H4 (cell line): Measurements from ENCODE around the gene DGCR6L. TPM values are rescaled to one million over a fixed set of nuclear protein-coding genes. Genes with fewer than 3 reads are reported as not detected.
"Not testable (repeated sequence)": the region's sequence is repeated elsewhere in the genome, so short reads cannot be mapped to it uniquely, and the experiment has no call there.

Source experiments
- DNase-seq: peaks from one replicate; pipeline ENCODE4 v3.0.0-alpha.2; 2015; ENCODE audit warnings: low spot score
- total RNA-seq: library from RNA; depleted of rRNA; stranded (reverse); fragments of >200 nt; shearing (Covaris generic); gene quantifications from 2 replicates; pipeline ENCODE4 v1.2.3, GENCODE V29; 2014

The DGCR6L gene
- total RNA-seq, 1 experiment from 2014 or later, result 36.8 TPM

DNA sequence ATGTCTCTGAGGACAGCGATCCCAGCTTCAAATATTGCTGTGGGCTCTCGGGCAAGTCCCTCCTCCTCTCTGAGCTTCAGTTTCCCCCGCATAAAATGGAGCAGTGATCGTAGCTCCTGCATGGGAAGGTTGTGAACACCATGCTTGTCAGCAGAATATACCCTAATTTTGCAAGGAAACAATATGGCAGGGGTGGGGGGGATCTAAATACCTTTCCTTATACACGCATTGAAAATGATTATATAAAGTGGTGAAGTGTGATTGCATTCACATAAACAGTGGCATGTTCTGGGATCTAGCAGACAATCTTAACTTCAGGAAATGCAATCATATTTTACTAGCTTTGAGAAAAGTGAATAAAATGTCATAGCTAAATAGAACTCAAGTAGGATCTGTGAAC lies 27.8 kb downstream of the DGCR6L start:
- DNase-seq, result no peak

- DNase-seq, result no peak
Observed at GRCh38 chr22:20291604-20292063, 28.2 kb downstream of the DGCR6L start.

DNA sequence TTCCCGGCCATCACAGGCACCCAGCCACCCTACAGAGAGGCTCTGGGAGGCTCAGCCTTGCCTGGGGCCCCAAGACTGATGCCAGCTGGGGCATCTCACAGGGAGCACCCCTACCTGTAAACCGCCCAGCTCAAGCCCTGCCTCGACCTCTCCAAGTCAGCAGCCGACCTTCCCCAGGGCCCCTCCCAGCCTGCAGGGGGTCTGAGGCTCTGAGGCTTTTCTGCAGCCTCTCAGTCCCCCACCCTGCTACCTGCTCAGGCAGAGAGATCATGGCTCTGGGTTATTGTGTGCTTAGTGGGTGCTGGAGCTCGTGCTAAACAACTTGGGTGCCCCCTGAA lies 28.6 kb downstream of the DGCR6L start:
- no peak for DNase-seq

DNA sequence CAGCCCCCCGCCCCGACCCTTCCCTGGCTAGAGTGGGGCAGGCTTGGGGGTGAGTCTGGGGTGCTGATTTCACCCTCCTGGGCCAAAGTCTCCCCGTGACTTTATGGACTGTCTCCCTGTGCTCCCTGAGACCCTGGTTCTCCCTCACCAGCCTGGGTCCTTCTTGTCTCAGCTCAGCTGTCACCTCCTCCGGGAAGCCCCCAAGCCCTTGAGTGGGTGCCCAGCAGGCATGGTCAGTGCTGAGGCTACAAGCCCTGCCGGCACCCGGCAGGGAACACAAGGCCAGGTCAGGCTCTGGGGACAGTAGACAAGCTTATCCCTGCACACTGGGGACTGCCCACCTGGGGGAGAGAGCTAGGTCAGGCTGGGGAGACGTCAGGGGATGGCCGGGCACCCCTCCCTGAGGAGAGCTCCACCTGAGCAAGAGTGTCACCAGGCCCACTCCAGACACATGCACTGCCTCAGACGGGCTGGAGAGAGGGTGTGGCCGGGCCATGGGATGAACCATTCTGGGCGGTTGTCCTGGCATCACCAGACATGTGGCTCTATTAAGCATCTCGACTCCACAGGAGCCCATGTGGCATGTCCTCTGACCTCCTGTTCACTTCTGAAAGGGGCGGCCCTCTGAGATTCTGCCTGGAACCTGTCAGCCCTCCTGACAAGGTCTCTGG lies 29.1 kb downstream of the DGCR6L start:
- DNase-seq, result no peak

- DNase-seq, result no peak
Observed at GRCh38 chr22:20290045-20290392, 29.8 kb downstream of the DGCR6L start.

GRCh38 chr22:20289182-20290044 lies 30.4 kb downstream of the DGCR6L start:
- DNase-seq, result not testable (repeated sequence)

GRCh38 chr22:20286784-20287423 lies 33.0 kb downstream of the DGCR6L start:
- DNase-seq, result not testable (repeated sequence)

DNA sequence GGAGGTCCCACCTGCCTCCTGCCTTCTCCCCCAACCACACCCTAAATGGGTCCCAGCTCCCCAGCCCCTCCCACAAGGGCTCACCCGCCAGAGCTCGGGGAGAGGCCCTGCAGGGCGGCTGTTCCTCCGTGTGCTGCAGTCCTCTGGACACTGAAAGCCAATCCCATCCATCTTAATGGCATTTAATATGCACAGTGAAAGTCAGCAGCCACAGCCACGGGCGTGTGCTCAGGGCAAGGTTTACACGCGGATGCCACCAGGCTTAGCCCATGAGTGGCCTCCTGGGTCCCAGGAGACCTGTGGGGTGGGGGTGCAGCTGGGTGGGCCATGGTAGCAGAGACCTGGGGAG lies 33.6 kb downstream of the DGCR6L start:
- not testable (repeated sequence) for DNase-seq

DNA sequence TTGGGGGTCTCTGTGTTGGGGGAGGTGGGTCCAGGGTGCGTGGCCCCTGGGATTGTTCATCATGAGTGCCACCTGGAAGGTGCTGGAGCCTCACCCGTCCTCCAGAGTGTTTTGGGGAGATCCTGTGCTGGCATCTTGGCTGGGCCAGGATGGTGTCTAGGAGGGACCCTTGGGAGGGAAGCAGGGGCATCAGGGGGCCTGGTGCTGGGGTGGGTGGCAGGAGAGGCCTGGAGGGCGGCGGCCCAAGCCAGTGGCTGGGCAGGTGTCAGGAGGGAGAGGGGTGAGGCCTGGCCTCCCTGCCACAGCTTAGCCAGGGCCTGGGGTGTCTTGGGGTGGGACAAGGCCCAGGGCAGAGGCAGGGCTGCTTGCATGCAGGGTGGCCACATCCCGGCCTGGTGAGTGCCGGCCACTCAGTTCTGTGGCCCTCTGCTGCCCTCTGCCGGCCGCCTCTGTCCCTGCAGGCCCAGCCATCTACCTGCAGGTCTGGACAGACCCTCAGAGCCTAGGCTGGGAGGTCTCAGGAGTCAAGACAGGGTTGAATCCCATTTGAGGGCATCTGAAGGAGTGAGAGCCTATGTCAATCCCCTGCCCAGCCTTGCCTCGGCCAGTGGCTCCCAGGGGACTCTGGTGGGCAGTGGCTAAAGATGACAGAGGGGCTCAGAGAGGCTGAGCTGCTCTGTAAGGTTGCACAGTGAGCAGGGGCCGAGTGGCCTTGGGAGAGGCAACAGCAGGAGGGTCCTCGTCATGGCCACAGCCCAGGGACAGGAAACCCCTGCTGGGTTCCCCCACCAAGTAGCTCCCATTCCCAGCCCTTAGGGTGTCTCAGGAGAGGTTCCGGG lies 34.2 kb downstream of the DGCR6L start:
- peak; percentile 19 for DNase-seq

- DNase-seq, result no peak
Observed at GRCh38 chr22:20284471-20285086, 35.3 kb downstream of the DGCR6L start.

- no peak for DNase-seq
Observed at GRCh38 chr22:20283674-20284066, 36.2 kb downstream of the DGCR6L start.

DNA sequence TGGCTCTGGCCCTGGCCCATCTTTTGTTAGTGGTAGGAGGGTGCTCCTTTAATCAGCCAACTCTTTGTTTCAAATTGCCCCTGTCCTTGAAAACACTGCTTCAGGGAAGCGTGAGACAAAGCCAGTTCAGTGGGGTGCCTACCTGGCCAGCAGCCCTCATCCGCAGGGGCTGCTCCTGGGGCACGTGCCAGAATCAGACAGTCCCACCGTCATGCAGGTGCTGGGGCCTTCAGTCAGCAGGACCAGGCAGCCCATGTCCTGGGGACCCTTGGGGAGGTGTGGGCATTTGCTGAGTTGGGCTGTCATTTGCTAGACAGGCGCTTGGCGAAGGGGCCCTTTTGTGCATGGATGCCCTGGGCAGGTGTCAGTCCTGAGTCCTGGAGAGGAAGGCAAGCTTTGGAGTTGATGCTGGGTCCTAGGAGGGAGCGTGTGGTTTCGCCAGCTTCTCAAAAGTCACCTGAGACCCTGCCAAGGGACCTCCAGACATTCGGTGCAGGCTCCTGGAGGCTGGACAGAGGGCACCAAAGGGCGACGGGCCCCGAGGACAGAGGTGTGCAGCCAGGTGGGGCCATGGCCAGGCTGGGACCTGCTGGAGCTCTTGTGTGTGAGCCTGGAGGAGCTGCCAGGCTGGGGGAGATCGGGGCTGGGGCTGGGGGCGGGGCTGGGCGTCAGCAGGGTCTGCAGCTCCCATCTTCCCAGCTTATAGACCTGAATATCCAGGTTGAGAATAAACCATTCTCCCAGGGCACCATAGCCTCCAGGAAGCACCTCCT lies 36.8 kb downstream of the DGCR6L start:
- no peak for DNase-seq

- DNase-seq, result no peak
Observed at GRCh38 chr22:20281891-20282290, 38.0 kb downstream of the DGCR6L start.

DNA sequence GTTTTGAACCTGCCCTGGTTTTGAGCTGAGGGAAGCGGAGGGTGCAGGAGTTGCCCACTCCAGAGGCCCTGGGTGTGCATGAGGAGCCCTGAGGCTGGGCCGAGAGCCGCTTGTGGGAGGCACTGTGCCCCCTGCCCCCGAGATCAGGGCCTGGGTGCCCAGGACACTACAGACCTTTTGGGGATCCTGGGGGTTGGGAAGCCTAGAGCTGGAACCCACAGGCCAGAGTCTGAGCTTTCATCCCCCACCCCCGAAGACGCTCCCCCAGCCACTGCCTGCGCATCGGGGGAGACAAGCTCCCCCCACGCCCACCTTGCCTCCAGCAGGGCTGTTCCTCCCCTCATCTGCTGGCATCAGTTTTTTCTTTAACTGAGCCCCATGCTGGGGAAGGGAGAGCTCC lies 38.4 kb downstream of the DGCR6L start:
- not testable (repeated sequence) for DNase-seq

- DNase-seq, result no peak
Observed at GRCh38 chr22:20280866-20281265, 39.0 kb downstream of the DGCR6L start.

DNA sequence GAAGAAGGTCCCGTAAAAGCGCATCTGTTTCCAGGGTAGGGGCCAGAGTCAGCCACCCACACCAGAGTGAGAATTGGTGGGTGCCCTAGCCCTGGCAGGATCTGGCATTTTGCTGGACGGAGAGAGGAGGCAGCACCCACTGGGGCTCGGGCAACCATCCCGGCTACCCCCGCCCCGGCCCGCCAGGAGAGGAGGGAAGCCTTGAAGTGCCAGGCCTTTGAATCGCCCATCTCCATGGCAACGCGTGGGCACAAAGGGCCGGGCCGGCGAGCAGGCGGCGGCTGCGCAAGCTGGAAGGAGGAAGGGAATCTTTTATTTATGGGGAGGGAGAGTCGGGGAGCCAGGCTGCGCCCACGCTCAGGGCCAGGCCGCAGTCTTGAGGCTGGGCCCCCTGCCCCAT lies 39.7 kb downstream of the DGCR6L start:
- DNase-seq, result not testable (repeated sequence)

DNA sequence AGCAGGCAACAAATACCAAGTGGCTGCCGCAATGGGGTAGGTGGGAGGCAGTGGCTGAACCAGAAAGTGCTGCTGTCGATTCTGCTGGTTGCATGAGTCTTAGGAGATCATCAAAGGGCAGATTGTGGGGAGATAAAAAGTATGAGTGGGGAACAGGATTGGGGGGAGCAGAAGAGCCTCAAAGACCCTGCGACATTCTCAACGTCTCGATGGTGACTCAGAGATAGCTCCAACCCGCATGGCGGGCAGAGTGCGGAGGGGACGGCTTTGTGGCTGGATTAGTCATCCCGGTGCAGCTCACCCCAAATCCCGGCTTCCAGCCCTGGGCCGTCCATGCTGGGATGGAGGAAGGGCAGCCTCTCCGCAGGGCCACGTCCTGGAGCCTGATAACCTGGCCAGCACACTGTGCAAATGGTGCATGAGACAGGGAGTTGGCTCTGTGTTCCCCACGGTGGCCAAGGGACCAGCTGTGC lies 40.2 kb downstream of the DGCR6L start:
- no peak for DNase-seq

GRCh38 chr22:20278726-20279490 lies 41.0 kb downstream of the DGCR6L start:
- DNase-seq, result not testable (repeated sequence)

DNA sequence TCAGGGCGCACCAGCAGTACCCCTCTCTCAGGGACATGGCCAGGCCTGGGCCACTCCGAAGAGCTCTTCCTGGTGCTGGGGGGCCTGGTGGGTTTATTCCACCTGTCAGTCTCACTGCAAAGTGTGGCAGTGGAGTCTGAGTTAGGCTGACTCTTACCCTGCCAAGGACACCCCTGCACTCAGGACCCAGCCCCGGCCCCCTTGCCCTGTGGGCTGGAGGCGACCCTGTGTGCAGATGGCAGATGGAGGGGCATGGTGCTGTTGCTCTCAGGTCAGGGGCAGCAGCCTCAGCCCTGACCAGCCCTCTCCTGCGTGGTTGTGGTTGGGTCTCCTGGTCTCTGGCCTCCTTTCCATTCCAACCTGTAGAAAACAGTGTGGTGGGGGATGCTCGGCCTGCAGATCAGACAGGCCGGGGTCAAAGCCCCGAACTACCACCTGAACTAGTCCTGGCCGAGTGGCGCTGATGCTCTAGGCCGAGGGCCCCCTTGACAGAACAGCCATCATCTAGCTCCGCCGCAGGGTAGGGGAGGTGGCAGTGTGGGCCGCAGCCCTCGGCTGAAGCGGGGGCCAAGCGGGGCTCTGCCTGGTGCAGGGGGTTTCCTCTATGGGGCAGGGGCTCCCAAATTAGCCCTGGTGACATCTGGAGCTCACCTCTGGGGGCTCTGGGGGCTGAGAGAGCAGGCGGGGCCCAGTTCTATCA lies 41.8 kb downstream of the DGCR6L start:
- not testable (repeated sequence) for DNase-seq
